Panc1 (cell line): ENCODE measurements around the gene NPAS2. TPM values are rescaled to one million over a fixed set of nuclear protein-coding genes. Genes with fewer than 3 reads are reported as not detected.

Experiments used
- ATAC-seq: fragments of 200-7000 bp; cut with Tn5 transposase; 2 replicates; pipeline ENCODE4 v1.9.1; 2020; ENCODE audit warnings: mild to moderate bottlenecking, moderate library complexity
- BruUV-seq: library from RNA; stranded (reverse); fragments of 400-500 nt; replicated peaks from 2 replicates; lab custom pipeline; 2021; lab: Mats Ljungman, UMichigan
- CTCF ChIA-PET: fragments of 300-600 bp; sonication (Branson Sonifier 250); formaldehyde crosslinking; loops from one replicate; lab custom pipeline; 2022; ENCODE audit warnings: antibody characterized with exemption; lab: Charles Lee
- POLR2A ChIA-PET: fragments of 300-600 bp; sonication (Branson Sonifier 250); formaldehyde crosslinking; loops from one replicate; lab custom pipeline; 2022; ENCODE audit warnings: antibody characterized with exemption; lab: Charles Lee
- DNase-seq: peaks from one replicate; pipeline ENCODE4 v3.0.0-alpha.2; 2010; ENCODE audit warnings: low read depth, low spot score
- H3K27ac ChIP-seq: 2 replicates; pipeline ENCODE4 v1.5.1; 2011; ENCODE audit warnings: mild to moderate bottlenecking, low read length, inconsistent platforms
- H3K27me3 ChIP-seq: fragments of 200-500 bp; sonication (Bioruptor generic); 2 replicates; pipeline ENCODE4 v1.6.0; 2014; ENCODE audit warnings: low read length, inconsistent platforms; ENCODE audit not compliant: control insufficient read depth, insufficient read depth
- H3K36me3 ChIP-seq: fragments of 200-500 bp; sonication (Bioruptor generic); 2 replicates; pipeline ENCODE4 v1.5.1; 2014; ENCODE audit warnings: inconsistent platforms, mild to moderate bottlenecking, low read length, moderate library complexity; ENCODE audit not compliant: control insufficient read depth, insufficient read depth
- H3K4me1 ChIP-seq: 2 replicates; pipeline ENCODE4 v1.5.1; 2011; ENCODE audit warnings: inconsistent platforms, mild to moderate bottlenecking, low read length, moderate library complexity; ENCODE audit not compliant: control insufficient read depth, insufficient read depth
- H3K4me3 ChIP-seq, 2 experiments: 2 replicates each; pipeline ENCODE4 v1.5.1; 2011 to 2012; ENCODE audit warnings: low read depth in 2 of 2, low read length in 2 of 2, mild to moderate bottlenecking in 2 of 2, inconsistent platforms in 1 of 2, moderate library complexity in 1 of 2
- H3K9me3 ChIP-seq: fragments of 200-500 bp; sonication (Bioruptor generic); 2 replicates; pipeline ENCODE4 v1.5.1; 2014; ENCODE audit warnings: low read depth, mild to moderate bottlenecking, inconsistent platforms, low read length, moderate library complexity; ENCODE audit not compliant: control insufficient read depth, insufficient read depth
- POLR2AphosphoS5 ChIP-seq: IDR thresholded peaks from 2 replicates; pipeline ENCODE4 v1.6.1; 2012; ENCODE audit warnings: mild to moderate bottlenecking, low read depth, low read length, moderate library complexity
- SIN3A ChIP-seq: IDR thresholded peaks from 2 replicates; pipeline ENCODE4 v1.6.1; 2012; ENCODE audit warnings: low read depth, mild to moderate bottlenecking, low read length, moderate library complexity, borderline replicate concordance; ENCODE audit not compliant: insufficient read depth
- TCF7L2 ChIP-seq: IDR thresholded peaks from 2 replicates; pipeline ENCODE4 v1.6.1; 2011; ENCODE audit warnings: mild to moderate bottlenecking, low read depth, low read length, inconsistent platforms
- in situ Hi-C: cut with HindIII; loops from 2 replicates; pipeline ENCODE4 v1.10.0; 2016; ENCODE audit warnings: low sequenced_read_pairs, low pct_unique_long_range_greater_than_20kb
- intact Hi-C: fragments of 100-400 bp; cut with micrococcal nuclease; formaldehyde crosslinking; loops from one replicate; pipeline ENCODE4 v1.10.0; 2022; ENCODE audit not compliant: unreplicated experiment
- total RNA-seq: library from RNA; stranded (reverse); gene quantifications from one replicate; pipeline ENCODE4 v1.2.1, GENCODE V29; 2021; ENCODE audit not compliant: unreplicated experiment
- TF ChIP-seq, protein P1 (sequence below): fragments of 450-650 bp; IDR thresholded peaks from 2 replicates; pipeline ENCODE4 v1.5.1; 2017; ENCODE audit warnings: mild to moderate bottlenecking
- TF ChIP-seq, protein P2 (sequence below), 2 experiments: IDR thresholded peaks; 2 replicates each; pipeline ENCODE4 v1.6.1; 2011 to 2012; ENCODE audit warnings: low read depth in 2 of 2, control low read depth in 1 of 2, low read length in 1 of 2, mild to moderate bottlenecking in 1 of 2, moderate library complexity in 1 of 2; ENCODE audit not compliant: insufficient read depth in 1 of 2

The NPAS2 gene
- total RNA-seq, 1 experiment from 2014 or later, result 72.8 TPM

DNA sequence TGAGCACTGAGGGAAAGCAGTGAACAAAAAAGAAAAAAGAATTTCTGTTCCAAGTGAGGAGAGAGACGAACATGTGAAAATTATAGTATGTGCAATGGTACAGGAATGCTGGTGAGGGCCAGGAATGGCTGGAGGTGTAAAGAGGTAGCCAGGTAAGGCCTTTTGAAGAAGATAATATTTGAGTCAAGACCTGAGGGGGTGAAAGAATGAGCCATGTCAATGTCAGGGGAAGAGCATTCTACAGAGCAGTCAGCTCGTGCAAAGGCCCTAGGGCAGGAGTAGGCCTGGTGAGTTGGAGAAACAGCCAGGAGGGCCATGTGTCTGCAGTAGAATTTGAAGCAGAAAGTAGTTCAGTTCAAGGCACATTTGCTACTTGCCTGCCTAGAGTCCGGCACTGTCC, 169.7 kb downstream of the NPAS2 start:
- Histone ChIP-seq H3K27me3 (no peaks in the 10 kb centered on the region), H3K27ac (no peak overlapping the region), H3K4me3 (no peak overlapping the region), H3K9me3 (no peaks in the 10 kb centered on the region), H3K4me1 (no peaks in the 10 kb centered on the region), H3K36me3 (0 out of 2 replicates have a peak, but pooled peaks cover 4% of the 10 kb centered on the region)
- ChIA-PET POLR2A (interaction anchor here (0.7 kb wide), 1 partner anchor 647 kb away, joined by 3 read pairs; no protein-coding TSS in a partner anchor), CTCF (no interaction called here)
- ATAC-seq (no peak), DNase-seq (no peak)
- intact Hi-C loops, result loop anchor here (5.0 kb wide), 1 partner anchor 257 kb away; no protein-coding TSS in a partner anchor
- no TSS peak for BruUV-seq
- TF ChIP-seq POLR2AphosphoS5 (no peak), TCF7L2 (no peak), SIN3A (no peak)
- TF ChIP-seq, protein P1, sequence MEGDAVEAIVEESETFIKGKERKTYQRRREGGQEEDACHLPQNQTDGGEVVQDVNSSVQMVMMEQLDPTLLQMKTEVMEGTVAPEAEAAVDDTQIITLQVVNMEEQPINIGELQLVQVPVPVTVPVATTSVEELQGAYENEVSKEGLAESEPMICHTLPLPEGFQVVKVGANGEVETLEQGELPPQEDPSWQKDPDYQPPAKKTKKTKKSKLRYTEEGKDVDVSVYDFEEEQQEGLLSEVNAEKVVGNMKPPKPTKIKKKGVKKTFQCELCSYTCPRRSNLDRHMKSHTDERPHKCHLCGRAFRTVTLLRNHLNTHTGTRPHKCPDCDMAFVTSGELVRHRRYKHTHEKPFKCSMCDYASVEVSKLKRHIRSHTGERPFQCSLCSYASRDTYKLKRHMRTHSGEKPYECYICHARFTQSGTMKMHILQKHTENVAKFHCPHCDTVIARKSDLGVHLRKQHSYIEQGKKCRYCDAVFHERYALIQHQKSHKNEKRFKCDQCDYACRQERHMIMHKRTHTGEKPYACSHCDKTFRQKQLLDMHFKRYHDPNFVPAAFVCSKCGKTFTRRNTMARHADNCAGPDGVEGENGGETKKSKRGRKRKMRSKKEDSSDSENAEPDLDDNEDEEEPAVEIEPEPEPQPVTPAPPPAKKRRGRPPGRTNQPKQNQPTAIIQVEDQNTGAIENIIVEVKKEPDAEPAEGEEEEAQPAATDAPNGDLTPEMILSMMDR, result no peak
- TF ChIP-seq, protein P2, sequence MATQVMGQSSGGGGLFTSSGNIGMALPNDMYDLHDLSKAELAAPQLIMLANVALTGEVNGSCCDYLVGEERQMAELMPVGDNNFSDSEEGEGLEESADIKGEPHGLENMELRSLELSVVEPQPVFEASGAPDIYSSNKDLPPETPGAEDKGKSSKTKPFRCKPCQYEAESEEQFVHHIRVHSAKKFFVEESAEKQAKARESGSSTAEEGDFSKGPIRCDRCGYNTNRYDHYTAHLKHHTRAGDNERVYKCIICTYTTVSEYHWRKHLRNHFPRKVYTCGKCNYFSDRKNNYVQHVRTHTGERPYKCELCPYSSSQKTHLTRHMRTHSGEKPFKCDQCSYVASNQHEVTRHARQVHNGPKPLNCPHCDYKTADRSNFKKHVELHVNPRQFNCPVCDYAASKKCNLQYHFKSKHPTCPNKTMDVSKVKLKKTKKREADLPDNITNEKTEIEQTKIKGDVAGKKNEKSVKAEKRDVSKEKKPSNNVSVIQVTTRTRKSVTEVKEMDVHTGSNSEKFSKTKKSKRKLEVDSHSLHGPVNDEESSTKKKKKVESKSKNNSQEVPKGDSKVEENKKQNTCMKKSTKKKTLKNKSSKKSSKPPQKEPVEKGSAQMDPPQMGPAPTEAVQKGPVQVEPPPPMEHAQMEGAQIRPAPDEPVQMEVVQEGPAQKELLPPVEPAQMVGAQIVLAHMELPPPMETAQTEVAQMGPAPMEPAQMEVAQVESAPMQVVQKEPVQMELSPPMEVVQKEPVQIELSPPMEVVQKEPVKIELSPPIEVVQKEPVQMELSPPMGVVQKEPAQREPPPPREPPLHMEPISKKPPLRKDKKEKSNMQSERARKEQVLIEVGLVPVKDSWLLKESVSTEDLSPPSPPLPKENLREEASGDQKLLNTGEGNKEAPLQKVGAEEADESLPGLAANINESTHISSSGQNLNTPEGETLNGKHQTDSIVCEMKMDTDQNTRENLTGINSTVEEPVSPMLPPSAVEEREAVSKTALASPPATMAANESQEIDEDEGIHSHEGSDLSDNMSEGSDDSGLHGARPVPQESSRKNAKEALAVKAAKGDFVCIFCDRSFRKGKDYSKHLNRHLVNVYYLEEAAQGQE (IDR thresholded peaks at IDR 0.05; ENCODE audit: insufficient read depth in 1 of 2, low read depth in 2 of 2, low read length in 1 of 2), result no peak
- in situ Hi-C loops, result no loop called here

DNA sequence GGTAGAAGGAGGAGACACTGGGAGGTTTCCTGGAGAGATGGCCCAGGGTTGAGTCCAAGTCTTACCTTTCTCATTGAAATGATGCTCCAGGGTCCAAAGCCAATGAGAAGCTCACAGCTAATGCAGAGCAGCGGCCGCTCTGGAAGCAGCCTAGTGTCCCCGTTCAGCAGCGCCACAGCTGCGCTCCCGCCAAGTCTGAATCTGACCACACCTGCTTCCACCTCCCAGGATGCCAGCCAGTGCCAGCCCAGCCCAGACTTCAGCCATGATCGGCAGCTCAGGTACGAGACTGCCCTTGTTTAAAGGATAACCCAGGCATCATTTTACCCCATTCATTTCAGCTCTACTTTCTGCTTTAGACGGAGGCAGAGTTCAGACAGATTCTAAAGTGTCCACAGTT, 170.2 kb downstream of the NPAS2 start:
- Histone ChIP-seq H3K9me3 (no peaks in the 10 kb centered on the region), H3K27ac (no peak overlapping the region), H3K4me3 (no peak overlapping the region), H3K27me3 (no peaks in the 10 kb centered on the region), H3K4me1 (no peaks in the 10 kb centered on the region), H3K36me3 (0 out of 2 replicates have a peak, but pooled peaks cover 4% of the 10 kb centered on the region)
- DNase-seq, result no peak
- ChIA-PET POLR2A (no interaction called here), CTCF (no interaction called here)
- BruUV-seq, result no TSS peak
- TF ChIP-seq TCF7L2, result no peak
- TF ChIP-seq, protein P1, result no peak
- no peak for TF ChIP-seq SIN3A
- TF ChIP-seq, protein P2 (IDR thresholded peaks at IDR 0.05; ENCODE audit: insufficient read depth in 1 of 2, low read depth in 2 of 2, low read length in 1 of 2), result no peak
- TF ChIP-seq POLR2AphosphoS5, result no peak
- in situ Hi-C loops, result no loop called here
- intact Hi-C loops, result no loop called here
- 0 out of 2 replicates have a peak, but pooled peaks have one; percentile 8 for ATAC-seq
